Skeletal muscle tissue (tissue), 4 donors: ENCODE measurements around the gene TEX36. TPM values are rescaled to one million over a fixed set of nuclear protein-coding genes. Genes with fewer than 3 reads are reported as not detected.

ENCODE experiments used
- H3K27ac ChIP-seq: one replicate; pipeline ENCODE4 v1.7.0; 2013; ENCODE audit warnings: mild to moderate bottlenecking, low read depth, low read length, inconsistent platforms
- H3K27me3 ChIP-seq, 3 donors: one replicate each; pipeline ENCODE4 v1.7.0; 2013; ENCODE audit warnings: low read length in 3 of 3; ENCODE audit not compliant: control insufficient read depth in 3 of 3, insufficient read depth in 3 of 3
- H3K36me3 ChIP-seq, 3 donors: one replicate each; pipeline ENCODE4 v1.7.0; 2013; ENCODE audit warnings: low read length in 3 of 3; ENCODE audit not compliant: control insufficient read depth in 3 of 3, insufficient read depth in 3 of 3
- H3K4me1 ChIP-seq, 3 donors: one replicate each; pipeline ENCODE4 v1.7.0; 2013; ENCODE audit warnings: low read length in 3 of 3, mild to moderate bottlenecking in 3 of 3; ENCODE audit not compliant: control insufficient read depth in 3 of 3, insufficient read depth in 3 of 3
- H3K4me3 ChIP-seq, 3 donors: one replicate each; pipeline ENCODE4 v1.7.0; 2013; ENCODE audit warnings: low read length in 3 of 3
- H3K9ac ChIP-seq, 3 donors: one replicate each; pipeline ENCODE4 v1.7.0; 2013; ENCODE audit warnings: low read length in 3 of 3, mild to moderate bottlenecking in 3 of 3, moderate library complexity in 2 of 3, low read depth in 1 of 3
- H3K9me3 ChIP-seq, 3 donors: one replicate each; pipeline ENCODE4 v1.7.0; 2013; ENCODE audit warnings: low read length in 3 of 3; ENCODE audit not compliant: control insufficient read depth in 3 of 3
- total RNA-seq: library from RNA; depleted of rRNA; stranded (reverse); fragments of >200 nt; gene quantifications from one replicate; pipeline ENCODE4 v1.2.3, GENCODE V29; 2014
- donor health status: Osteomylitis.

The TEX36 gene
- total RNA-seq, 1 donor from 2014 or later, result not detected

DNA sequence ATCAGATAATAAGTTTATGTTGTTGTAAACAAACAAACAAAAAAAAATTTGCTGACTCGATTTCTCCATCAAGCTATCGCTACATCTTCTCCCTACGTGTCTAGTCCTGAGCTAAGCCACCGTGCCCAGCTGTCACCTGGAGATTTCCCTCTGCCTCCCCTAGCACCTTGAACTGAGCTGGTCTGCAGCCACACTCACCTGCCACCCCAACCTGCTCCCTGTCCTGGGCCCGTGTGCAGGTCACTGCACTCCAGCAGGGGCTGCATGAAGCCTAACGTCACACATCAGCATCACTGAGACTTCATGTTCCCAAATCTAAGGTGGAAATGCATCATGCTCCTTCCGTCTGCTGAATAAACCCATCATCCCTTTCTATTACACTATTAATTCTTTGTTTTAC is 44.4 kb downstream of the TEX36 start:
- peaks cover 8 to 33% (median 11%) of the 10 kb centered on the region in 3 donors for H3K27me3 ChIP-seq
- no peak overlapping the region for H3K9ac ChIP-seq

DNA sequence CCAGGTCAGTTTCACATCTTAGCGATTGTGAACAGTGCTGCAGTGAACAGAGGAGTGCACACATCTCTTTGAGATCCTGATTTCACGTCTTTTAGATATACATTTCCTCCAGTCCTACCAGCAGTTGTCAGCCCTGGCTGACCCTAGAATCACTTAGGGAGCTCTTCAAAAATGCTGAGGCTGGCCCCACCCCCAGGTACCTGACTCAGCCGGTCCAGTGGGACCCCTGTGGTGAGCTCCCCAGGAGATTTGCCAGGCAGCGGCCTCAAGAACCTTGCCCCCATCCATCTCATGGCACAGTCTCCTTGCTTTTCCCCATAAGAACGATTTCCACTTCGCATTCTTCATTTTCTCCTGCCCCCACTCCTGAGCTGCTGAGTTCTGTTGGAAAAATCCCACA is 45.5 kb downstream of the TEX36 start:
- peaks cover 8 to 34% (median 11%) of the 10 kb centered on the region in 3 donors for H3K27me3 ChIP-seq
- H3K9me3 ChIP-seq, result no peaks in the 10 kb centered on the region
- H3K9ac ChIP-seq, result no peak overlapping the region

More for the DNA sequence above, 44.4 kb downstream of the TEX36 start:
- Histone ChIP-seq H3K4me3 (no peak overlapping the region), H3K27ac (no peak overlapping the region), H3K4me1 (no peaks in the 10 kb centered on the region), H3K9me3 (no peaks in the 10 kb centered on the region), H3K36me3 (no peaks in the 10 kb centered on the region)

DNA sequence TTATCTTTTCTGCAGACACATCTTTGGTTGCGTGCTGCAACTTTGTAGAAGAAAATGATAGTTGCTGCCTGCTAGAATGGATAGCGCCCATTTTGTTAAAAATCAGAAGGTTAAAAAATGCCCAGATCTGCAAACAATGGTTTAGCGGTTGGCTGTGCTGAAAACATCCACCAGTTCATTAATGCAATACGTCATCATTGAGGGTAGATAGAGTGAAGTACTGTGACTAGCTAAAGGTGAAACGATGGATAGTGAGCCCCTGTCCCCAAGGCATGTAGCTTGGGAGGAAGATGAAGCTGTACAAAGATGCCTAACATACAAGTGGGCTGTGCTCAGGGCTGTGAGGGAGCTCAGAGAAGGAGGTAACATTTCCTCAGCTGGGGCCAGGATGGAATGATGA is 48.4 kb downstream of the TEX36 start:
- Histone ChIP-seq H3K27me3 (peaks cover 4 to 30% (median 12%) of the 10 kb centered on the region in 3 donors), H3K4me3 (no peak overlapping the region), H3K36me3 (no peaks in the 10 kb centered on the region), H3K9ac (no peak overlapping the region), H3K9me3 (no peaks in the 10 kb centered on the region), H3K4me1 (no peaks in the 10 kb centered on the region), H3K27ac (no peak overlapping the region)

More for the DNA sequence above, 45.5 kb downstream of the TEX36 start:
- H3K27ac ChIP-seq, result no peak overlapping the region
- H3K4me1 ChIP-seq, result no peaks in the 10 kb centered on the region
- H3K4me3 ChIP-seq, result no peak overlapping the region
- no peaks in the 10 kb centered on the region for H3K36me3 ChIP-seq

DNA sequence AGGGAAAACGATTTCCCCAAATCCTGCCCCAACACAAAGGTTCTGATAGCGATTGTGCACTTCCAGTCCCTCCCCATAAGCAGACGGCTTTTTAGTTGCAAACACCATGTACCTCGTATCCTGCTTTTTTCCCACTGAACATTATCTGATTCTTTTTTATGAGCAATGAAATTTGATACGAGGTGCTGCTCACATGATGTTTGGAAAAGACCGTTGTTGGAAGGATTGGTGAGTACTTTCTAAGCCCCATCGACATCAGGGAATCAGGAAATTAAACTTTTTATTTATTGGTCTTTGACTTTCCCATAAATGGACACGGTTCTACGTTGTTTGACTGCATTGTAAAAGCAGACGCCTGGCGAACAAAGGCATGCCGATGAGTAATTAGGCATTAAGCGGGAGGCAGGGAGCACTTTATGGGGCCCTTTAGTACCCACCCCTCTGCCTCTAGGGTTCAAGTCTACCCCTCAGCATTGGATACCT is 49.4 kb downstream of the TEX36 start:
- Histone ChIP-seq H3K27me3 (peaks cover 4 to 30% (median 12%) of the 10 kb centered on the region in 3 donors), H3K36me3 (no peaks in the 10 kb centered on the region), H3K4me3 (no peak overlapping the region), H3K9me3 (no peaks in the 10 kb centered on the region), H3K27ac (no peak overlapping the region), H3K4me1 (no peaks in the 10 kb centered on the region), H3K9ac (no peak overlapping the region)

DNA sequence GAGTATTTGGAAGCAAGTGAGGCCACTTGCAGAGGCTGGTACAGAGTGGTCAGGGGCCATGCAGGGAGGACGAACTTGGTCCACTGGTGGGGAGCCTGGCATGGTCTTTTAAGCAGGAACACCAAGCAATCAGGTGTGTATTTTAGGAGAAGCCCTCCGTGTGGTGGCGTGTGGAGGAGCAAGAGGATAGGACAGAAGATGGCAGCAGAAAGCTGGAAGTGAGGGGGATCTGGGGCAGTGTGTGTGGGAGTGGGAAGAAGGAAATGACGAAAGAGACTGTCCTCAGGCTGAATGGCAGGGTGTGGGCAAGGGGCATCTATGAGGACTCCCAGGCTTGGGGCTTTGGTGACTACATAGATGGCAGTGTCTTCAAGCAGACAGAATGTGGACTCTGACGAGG is 51.2 kb downstream of the TEX36 start:
- H3K36me3 ChIP-seq, result no peaks in the 10 kb centered on the region
- H3K27me3 ChIP-seq, result peaks cover 4 to 26% (median 12%) of the 10 kb centered on the region in 3 donors
- H3K9ac ChIP-seq, result no peak overlapping the region
- H3K27ac ChIP-seq, result no peak overlapping the region
- H3K4me3 ChIP-seq, result no peak overlapping the region
- no peaks in the 10 kb centered on the region for H3K9me3 ChIP-seq
- no peaks in the 10 kb centered on the region for H3K4me1 ChIP-seq

DNA sequence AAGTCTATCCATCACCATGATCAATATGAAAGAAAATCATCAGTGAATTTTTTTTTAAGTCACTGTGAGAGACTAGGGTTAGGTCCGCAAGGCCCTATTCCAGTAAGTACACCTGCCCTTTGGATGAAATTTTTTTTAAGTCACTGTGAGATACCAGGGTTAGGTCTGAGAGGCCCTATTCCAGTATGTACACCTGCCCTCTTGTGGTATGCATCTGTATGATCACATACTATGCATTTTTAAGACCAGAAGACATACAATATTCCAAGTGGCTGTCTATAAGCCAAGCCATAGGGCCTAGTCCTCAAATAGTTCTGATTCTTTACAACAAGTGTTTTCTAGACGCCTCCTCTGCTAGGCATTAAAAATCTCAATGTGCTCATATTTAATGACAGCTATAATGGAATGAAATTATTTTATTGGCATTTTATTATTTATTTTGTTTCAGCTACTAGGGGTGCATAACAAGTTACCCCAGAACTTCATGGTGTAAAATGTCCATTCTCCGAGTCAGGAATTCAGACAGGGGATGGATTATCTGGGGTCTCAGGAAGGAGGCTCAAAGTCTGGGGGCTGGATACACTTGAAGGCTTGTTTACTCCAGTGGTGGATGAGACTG is 53.1 kb downstream of the TEX36 start:
- peaks cover 11 to 26% (median 14%) of the 10 kb centered on the region in 3 donors for H3K27me3 ChIP-seq
- H3K9ac ChIP-seq, result no peak overlapping the region
- no peaks in the 10 kb centered on the region for H3K36me3 ChIP-seq
- no peaks in the 10 kb centered on the region for H3K9me3 ChIP-seq
- no peaks in the 10 kb centered on the region for H3K4me1 ChIP-seq
- H3K4me3 ChIP-seq, result no peak overlapping the region
- no peak overlapping the region for H3K27ac ChIP-seq

DNA sequence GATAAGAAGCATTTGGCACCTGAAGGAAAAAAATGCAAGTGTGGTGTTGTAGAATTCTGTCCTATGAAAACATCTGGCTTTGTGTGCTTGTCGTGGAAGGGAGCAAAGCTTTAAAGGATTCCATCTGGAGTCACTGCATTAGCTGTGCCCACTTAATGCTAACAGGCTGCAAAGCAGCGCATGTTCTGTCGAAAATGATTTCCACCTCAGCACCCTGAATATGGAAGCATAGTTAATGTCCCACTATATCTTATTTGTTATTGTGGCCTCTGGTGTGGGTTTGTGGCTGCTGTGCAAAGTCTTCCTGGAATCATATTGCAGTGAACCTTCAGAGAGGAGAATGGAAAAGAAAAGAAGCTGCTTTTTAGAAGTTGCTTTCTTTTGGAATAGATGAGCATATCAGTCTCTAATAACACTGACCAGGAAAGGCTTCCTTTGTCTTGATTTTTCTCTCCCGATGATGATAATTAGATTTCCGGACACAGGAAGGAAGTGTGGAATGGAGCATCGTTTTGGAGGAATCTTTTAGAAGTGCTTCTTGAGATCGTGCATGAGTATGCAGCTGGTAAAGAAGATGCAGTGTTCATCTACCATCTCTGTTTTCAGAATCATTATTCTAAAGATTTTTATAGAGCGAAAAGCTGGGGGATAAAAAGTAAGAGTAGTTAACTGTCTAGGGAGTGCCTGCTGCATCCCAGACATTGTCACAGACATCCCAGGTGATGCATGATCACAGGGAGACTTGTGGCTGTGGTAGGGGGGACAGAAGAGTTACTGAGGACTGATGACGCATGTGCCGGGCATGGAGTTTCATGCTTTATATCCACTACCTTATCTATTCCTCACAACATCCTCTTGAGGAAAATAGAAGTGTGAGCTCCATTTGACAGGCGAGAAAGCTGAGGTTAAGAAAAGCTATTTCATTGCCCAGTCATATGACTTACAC is 54.6 kb downstream of the TEX36 start:
- no peak overlapping the region for H3K9ac ChIP-seq
- peaks cover 7 to 20% (median 10%) of the 10 kb centered on the region in 3 donors for H3K27me3 ChIP-seq
- H3K4me1 ChIP-seq, result no peaks in the 10 kb centered on the region
- no peak overlapping the region for H3K27ac ChIP-seq
- H3K4me3 ChIP-seq, result no peak overlapping the region
- H3K36me3 ChIP-seq, result no peaks in the 10 kb centered on the region
- H3K9me3 ChIP-seq, result no peaks in the 10 kb centered on the region

DNA sequence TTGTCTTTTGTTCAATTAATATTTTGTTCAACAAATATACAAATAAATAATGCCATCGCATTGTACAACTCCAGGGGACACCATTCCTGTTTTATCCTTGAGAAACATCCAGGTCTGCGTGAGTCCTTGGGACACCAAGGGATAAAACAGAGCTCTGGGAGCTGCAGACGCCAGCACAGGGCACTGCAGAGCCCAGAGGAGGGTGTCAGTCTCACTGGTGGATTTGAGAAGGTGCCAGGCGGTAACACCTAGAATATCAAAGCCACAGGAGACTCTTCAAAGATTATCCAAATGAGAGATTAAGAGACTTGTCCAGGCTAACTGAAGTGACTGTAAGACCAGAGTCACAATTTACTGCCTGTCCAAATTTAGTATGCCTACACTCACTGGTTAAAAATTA is 55.3 kb downstream of the TEX36 start:
- H3K4me3 ChIP-seq, result no peak overlapping the region
- peaks cover 7 to 20% (median 10%) of the 10 kb centered on the region in 3 donors for H3K27me3 ChIP-seq
- H3K9me3 ChIP-seq, result no peaks in the 10 kb centered on the region
- H3K9ac ChIP-seq, result no peak overlapping the region
- no peak overlapping the region for H3K27ac ChIP-seq
- no peaks in the 10 kb centered on the region for H3K36me3 ChIP-seq
- H3K4me1 ChIP-seq, result no peaks in the 10 kb centered on the region

DNA sequence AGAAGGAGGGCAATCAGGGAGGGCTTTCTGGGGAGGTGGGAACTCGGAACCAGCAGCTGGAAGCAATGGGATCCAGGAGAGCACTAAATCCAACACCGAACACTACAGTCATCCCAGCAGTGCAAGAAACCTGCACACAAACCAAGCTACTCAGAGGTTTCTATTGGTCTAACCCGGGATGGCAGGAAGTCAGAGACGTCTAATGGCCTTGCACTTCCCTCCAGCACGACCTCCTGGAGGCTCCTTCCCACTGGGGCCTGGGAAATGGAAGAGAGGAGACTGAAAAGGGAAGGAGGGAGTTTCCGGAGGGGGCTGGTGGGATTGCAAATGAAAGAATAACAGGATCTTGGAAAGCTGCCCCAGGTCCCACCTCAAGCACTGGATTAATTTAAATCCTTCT is 56.3 kb downstream of the TEX36 start:
- H3K27ac ChIP-seq, result no peak overlapping the region
- peaks cover 0 to 2% (median 0%) of the 10 kb centered on the region in 3 donors for H3K9me3 ChIP-seq
- H3K4me3 ChIP-seq, result no peak overlapping the region
- no peak overlapping the region for H3K9ac ChIP-seq
- H3K36me3 ChIP-seq, result no peaks in the 10 kb centered on the region
- peaks cover 2 to 18% (median 10%) of the 10 kb centered on the region in 3 donors for H3K27me3 ChIP-seq
- no peaks in the 10 kb centered on the region for H3K4me1 ChIP-seq

DNA sequence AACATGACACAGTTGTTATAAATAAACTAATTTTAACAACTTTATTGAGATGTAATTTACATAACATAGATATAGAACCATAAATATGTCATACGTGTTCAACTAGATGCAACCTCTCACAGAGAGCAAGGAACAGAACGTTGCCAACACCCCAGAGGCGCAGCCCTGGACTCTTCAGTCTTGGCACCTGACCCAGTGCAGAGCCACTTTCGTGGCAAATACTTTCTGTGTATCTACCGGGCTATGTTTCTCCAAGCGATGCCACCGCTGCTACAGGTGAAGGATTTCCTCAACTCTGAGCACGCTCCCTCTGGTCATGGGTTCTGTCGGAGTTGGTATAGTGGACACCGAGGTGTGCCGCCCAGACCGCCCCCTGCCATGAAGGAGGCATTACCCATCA is 57.4 kb downstream of the TEX36 start:
- no peak overlapping the region for H3K9ac ChIP-seq
- H3K9me3 ChIP-seq, result peaks cover 0 to 2% (median 0%) of the 10 kb centered on the region in 3 donors
- peaks cover 3 to 16% (median 10%) of the 10 kb centered on the region in 3 donors for H3K27me3 ChIP-seq

More for the DNA sequence above, 57.4 kb downstream of the TEX36 start:
- no peak overlapping the region for H3K4me3 ChIP-seq
- H3K36me3 ChIP-seq, result no peaks in the 10 kb centered on the region
- H3K4me1 ChIP-seq, result no peaks in the 10 kb centered on the region
- H3K27ac ChIP-seq, result no peak overlapping the region
